NOMO-1 treated with DMSO at 0.1 percent for 48 hours (cell line): ENCODE measurements around the gene TBXAS1.
"Not testable (repeated sequence)": the region's sequence is repeated elsewhere in the genome, so short reads cannot be mapped to it uniquely, and the experiment has no call there.

Source experiments
- DNase-seq: peaks from one replicate; lab custom pipeline; 2025; ENCODE audit not compliant: unreplicated experiment; lab: John Stamatoyannopoulos, UW

The TBXAS1 gene

DNA sequence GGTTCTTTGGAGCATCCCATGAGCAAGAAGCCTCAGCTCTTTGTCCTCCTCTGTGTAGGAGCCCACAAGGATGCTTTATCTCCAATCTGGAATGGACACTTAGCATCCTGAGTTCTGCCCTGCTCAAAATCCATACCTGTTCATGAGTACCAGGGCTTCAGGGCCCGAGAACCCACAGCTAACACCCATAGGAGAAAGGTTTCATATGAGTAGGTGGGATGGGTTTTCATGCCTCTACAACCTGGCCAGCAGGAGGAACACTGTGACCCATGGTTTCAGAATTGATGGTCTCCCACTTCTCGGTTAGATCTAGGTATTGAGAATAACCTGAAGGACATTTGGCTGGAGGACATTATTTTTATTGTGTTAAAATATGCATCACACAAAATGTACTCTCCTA is 57.8 kb downstream of the TBXAS1 start:
- no peak for DNase-seq

GRCh38 chr7:139887992-139888481 is 59.0 kb downstream of the TBXAS1 start:
- peak; percentile 76 for DNase-seq

- DNase-seq = no peak
These were observed 60.3 kb downstream of the TBXAS1 start for GRCh38 chr7:139889186-139889871.

GRCh38 chr7:139893461-139893860 is 64.4 kb downstream of the TBXAS1 start:
- DNase-seq = no peak

DNA sequence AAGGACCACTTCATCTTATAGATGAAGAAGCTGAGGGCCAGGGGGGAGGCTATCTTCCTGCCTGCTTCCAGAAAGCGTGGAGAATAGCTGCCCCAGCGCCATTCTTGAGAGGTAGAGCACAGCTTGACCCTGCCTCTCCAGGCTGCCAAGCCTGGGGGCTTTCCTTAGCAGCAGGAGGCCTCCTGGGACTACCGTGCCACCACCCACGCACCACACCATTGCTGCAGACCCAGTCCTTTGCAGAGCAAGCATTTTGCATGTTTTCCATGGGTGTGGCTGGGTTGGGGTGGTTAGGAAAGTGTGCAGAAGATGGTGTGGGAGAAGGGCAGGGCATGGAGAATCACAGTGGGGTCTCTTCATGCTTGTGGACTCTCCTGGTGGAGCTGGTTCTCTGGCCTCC is 64.9 kb downstream of the TBXAS1 start:
- no peak for DNase-seq

- DNase-seq = no peak
These were observed 66.2 kb downstream of the TBXAS1 start for GRCh38 chr7:139895141-139895829.

DNA sequence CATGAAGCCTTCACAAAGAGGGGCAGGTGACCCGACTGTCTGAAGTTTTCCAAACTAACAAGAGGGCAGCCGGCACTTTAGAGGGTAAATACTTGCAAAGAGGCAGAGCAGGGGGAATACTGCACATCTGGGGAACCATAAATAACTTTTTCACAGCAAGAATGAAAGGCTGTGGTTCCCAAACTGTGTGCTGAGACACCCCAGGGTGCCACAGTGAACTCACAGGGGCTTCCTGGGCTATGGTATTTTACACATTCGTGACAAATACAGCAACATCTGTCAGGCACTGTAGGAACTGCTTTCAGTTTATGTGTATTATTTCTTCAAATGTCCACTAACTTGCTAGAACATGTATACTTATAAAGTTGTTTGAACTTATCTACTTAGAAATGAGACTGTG is 67.2 kb downstream of the TBXAS1 start:
- DNase-seq = no peak

- DNase-seq = no peak
These were observed 67.8 kb downstream of the TBXAS1 start for GRCh38 chr7:139896831-139897230.

GRCh38 chr7:139897422-139898090 is 68.5 kb downstream of the TBXAS1 start:
- no peak for DNase-seq

DNA sequence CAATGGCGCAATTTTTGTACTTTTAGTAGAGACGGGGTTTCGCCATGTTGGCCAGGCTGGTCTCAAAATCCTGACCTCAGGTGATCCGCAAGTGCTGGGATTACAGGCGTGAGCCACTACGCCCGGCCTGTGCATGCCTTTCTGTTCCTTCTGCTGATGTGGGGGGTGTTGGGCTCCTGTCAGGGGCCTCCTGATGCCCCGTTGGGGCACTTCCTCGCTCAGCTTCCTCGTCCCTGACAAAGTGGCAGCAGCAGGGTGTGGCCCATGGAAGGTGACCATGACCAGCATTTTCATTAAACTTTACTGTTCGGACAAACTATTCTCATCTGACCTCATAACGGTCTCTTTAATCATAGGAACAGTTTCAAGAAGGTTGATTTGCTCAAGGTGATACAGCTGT is 69.4 kb downstream of the TBXAS1 start:
- DNase-seq = no peak

DNA sequence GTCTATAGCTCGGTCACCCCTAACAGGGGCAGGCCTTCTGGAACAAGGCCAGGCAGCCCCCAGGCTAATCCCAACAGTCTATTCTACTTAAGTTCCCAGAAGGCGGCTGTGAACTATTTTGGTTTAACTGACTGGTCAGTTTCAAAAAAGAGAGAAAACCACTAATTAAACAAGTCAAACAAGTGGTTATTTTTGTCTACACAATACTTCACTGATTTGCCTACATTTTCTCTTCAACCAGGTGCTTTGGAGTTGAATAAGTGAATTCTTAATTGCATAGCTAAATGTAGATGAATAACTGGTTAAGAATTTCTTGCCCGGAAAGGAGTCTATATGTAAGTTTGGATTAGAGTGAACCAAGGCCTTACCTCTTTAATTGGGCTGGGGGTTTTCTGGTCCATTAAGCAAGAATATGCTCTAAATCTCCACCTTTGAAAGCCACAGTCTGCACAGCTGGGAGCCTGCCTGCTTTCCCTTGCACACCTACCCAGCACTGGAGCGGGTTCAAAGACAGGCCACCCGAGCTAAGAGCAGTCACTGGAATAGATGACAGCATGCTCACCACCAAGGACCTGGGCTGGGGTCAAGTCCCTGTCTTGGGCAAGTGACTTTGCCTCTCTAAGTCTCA is 70.4 kb downstream of the TBXAS1 start:
- DNase-seq = no peak

DNA sequence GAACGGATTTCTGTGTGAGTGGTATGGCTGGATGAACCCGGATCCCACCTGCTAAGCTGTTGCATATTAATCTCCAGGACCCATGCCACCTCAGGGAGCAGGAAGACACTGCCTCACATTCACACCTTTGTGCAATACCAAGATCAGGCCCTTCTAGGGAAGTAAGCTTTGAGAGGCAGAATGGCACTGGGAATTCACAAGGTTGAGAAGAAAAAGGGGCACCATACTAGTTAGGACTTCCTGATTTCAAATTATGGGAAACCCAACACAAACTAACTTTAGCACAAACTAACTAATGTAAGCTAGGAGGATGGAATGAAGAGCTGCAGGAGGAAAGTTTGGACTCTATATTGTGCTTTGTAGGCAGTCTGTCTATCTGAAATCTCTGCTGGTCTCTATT is 71.3 kb downstream of the TBXAS1 start:
- DNase-seq = no peak

DNA sequence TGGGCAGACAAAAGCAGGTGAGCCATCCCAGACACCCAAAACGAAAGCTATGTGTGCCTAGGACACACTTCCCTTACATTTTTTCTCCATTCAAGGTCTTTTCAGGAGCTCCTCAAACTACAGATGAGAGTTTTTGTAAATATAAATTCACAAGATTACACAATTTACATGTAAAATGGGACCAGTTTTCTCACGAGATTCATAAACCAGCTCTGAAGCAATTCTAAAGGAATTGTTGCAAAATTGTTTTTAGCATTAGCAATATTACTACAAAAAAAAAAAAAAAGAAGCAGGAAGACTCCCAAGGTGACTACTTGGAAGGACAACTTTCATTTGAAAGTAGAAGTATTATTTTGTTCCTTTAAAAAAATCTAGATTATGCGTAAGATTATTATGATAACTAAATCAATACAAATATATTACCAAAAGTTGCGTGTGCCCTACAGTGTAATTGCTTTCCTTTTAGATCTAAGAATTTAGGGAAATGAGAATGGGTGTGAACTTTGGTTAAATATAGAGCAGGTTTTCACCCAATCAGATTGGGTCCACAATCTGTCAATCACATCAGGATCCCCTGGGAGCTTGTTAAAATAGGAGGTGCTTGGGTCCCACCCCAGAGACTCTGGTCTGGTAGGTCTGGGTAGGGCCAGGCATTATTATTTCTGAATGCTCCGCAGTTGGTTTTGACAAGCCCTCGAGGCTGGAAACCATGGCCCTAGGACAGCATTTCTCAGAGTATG is 72.2 kb downstream of the TBXAS1 start:
- DNase-seq = peak; percentile 70

- no peak for DNase-seq
These were observed 72.8 kb downstream of the TBXAS1 start for GRCh38 chr7:139901901-139902300.

DNA sequence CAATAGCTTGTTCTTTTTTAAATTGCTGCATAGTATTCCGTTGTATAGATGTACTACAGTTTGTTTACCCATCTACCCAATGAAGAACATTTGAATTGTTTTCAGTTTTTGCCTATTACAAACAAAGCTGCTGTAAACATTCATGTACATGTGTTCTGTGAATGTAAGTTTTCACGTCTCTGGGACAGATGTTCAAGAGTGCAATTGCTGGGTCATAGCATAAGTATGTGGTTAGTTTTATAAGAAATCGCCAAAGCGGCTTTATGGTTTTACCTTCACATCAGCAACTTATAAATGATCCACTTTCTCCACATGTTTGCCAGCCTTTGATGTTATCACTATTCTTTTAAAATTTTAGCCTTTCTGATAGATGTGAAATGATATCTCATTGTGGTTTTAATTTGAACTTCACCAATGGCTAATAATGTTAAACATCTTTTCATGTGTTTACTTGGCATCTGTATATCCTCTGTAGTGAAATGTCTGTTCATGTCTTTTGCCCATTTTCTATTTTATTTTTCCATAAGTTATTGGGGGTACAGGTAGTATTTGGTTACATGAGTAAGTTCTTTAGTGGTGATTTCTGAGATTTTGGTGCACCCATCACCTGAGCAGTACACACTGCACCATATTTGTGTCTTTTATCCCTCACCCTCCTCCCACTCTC is 73.5 kb downstream of the TBXAS1 start:
- DNase-seq = no peak

GRCh38 chr7:139903103-139903477 is 74.0 kb downstream of the TBXAS1 start:
- not testable (repeated sequence) for DNase-seq

- DNase-seq = no peak
These were observed 77.8 kb downstream of the TBXAS1 start for GRCh38 chr7:139906879-139907278.

DNA sequence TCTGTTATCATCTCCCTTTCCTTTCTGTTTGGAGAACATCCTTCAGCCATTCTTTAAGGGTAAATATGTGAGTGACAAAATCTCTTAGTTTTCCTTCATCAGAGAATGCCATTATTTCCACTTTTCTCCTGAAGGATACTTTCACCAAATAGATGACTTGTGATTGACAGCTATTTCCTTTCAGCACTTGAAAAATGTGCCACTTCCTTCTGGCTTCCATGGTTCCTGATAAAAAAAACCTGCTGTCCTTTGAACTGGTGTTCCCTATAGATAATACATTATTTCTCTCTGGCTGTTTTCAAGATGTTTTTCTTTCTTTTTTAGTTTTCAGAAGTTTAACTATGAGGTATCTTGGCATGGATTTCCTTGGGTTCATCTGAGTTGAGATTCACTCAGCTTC is 79.7 kb downstream of the TBXAS1 start:
- DNase-seq = no peak

- no peak for DNase-seq
These were observed 80.5 kb downstream of the TBXAS1 start for GRCh38 chr7:139909379-139910050.
